Renal cortical epithelial cell (primary cell): ENCODE measurements around the gene LRRC59. TPM values are rescaled to one million over a fixed set of nuclear protein-coding genes. Genes with fewer than 3 reads are reported as not detected.
"Not testable (repeated sequence)": the region's sequence is repeated elsewhere in the genome, so short reads cannot be mapped to it uniquely, and the experiment has no call there.

Experiments
- DNase-seq: peaks from one replicate; pipeline ENCODE4 v3.0.0-alpha.2; 2011; ENCODE audit warnings: low read depth
- total RNA-seq: library from RNA; depleted of rRNA; stranded (reverse); fragments of >200 nt; gene quantifications from 2 replicates; pipeline ENCODE4 v1.2.3, GENCODE V29; 2014

LRRC59 gene
- total RNA-seq, 1 donor from 2014 or later: 141 TPM

DNA sequence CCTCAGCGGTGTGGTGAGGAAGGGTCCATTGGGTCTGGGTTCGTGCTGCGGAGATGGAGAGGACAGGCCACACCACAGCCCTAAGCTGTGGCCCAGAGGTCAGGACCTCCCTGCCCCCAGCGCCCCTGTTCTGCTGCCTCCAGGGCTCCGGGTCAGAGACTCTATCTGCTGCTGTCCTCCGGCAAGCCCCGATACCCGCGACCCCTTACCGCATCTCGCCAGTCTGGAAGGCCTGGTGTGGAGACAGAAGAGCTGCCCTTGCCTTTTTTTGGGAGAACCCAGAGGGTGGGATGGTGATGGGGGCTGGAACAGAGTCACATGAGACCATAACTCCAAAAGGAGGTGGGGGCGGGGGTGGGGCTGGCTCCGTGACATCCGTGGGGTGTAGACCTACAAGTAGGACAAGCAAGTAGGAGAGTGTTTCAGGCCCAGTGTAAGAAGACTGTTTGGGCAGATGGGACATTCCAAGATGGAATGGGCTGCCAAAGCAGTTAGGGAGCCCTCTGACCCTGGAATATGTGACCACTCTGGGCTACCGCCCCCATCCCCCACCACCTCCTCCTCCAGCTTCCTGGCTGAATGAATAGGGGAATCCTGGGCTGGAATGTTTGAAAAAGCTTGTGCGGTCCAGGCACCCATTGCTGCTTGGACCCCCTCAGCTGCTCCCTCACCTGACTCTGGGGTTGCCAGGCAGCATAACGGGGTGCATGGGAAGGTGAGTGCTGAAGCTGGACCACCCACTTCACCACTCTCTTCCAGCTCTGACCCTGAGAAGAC is 50.0 kb downstream of the LRRC59 start:
- no peak for DNase-seq

DNA sequence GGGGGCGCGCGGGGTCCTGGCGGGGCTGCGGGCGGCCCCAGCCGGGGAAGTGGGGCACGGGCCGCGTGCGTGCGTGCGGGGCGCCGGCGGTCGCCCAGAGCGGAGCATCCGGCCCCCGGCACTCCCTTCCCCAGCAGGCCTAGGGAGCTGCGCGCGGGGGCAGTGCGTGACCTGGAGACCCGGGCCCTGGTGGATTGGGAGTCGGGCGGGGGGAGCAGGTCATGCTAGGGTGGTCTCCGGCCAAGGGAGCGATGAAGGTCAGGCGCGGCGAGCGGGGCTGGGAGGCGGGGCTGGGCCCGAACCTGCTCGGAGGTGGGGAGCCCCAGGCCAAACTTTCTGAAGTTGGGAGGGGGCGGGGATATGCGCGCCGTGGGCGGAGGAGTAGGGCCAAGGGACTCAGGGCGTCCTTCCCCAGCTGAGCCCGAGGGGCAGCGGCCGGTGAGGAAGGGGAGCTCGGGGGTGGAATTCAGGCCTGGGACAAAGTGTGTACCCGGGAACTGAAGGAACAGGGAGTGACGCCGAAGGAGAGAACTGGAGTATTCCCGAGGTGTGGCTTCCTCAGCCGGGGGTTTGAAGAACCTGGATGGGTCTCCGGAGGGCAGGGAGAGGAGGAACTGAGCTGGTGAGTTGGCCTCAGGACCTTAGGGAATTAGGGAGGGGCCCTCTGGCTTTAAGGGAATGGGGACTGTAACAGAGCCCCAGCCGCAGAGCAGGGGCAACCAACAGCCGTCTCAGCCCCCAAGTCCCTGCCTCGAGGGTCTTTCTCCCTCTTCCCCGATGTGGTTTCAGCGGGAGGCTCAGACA is 50.8 kb downstream of the LRRC59 start:
- DNase-seq: no peak

DNA sequence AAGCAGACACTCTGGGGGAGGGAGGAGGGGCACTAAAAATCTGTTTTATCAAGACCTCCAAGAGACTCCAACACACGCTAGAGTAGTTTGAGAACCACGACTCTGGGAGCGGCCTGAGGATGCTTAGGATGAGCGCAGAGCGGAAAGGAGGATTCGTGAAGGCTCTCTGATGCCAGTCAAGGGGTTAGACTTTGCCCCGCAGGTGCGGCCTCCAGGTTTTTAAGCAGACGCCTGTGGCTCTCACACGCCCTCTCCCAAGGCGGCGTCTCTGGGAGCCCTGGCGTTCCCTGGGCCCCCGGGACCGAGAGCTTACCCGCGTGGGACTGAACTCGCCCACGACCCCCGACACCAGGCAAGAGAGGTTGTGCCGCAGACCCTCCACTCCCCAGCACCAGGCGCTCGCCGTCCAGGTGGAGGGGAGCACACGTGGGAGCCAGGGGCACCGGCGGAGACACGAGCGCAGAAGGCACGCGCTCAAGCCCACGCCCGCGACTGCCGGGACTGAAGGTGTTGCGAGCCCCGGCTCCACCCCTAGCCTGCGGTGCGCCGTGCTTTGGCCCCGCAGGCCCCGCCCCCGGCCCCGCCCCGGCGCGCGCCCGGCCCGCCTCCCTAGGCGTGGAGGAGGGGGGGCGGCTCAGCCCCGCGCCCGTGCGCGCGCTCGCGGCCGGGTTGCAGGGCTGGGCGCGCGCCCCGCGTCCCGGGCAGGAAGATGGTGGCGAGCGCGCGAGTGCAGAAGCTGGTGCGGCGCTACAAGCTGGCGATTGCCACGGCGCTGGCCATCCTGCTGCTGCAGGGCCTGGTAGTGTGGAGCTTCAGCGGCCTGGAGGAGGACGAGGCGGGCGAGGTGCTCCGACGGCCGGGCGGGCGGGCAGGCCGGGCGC is 51.7 kb downstream of the LRRC59 start, which contains the start of gene XYLT2:
XYLT2 (plus strand) TSS at position 695 of the 881 bp plus-strand sequence; CDS start at position 710, 15 bp downstream.
- peak; percentile 27 for DNase-seq

- no peak for DNase-seq
These were observed 52.5 kb downstream of the LRRC59 start for GRCh38 chr17:50344731-50345365.

DNA sequence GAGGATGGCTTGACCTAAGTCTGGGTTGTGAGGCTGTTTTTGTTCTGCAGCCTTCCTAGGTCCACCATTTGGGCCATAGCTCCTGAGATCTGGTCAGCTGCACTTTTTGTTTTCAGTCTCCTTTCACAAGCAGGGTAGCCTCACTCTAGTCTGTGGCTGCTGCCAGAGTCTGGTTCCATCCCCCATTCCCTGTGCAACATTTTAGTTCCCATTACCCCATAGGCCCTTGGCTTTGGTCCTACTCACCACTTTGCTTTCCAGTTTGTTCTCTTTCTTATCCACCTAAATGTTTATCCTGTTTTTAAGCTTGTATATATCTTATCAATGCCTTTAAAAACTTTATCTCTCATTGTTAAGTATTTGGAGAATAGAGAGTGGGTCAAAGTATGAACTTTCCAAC is 57.9 kb downstream of the LRRC59 start:
- no peak for DNase-seq

GRCh38 chr17:50338645-50339044 is 58.7 kb downstream of the LRRC59 start:
- DNase-seq: no peak

DNA sequence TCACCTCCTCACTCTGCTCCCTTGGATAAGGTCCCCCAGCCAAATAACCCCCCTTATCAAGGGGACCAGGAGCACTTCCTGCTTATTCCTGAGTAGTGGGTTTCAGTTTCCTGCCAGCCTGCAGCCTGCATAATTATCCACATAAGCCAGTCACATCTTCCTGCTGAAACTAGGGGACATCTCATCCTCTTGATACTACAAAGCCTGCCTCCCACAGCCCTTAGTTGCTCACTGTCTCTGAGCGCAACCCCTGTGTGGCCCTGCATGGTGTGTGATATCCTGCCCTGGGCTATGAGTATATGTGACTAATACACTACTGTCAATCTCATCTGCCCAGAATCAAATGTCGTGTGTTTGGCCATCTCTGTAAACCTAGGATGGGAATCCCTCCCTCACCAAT is 59.4 kb downstream of the LRRC59 start:
- DNase-seq: no peak

- DNase-seq: not testable (repeated sequence)
These were observed 63.8 kb downstream of the LRRC59 start for GRCh38 chr17:50333291-50334057.

DNA sequence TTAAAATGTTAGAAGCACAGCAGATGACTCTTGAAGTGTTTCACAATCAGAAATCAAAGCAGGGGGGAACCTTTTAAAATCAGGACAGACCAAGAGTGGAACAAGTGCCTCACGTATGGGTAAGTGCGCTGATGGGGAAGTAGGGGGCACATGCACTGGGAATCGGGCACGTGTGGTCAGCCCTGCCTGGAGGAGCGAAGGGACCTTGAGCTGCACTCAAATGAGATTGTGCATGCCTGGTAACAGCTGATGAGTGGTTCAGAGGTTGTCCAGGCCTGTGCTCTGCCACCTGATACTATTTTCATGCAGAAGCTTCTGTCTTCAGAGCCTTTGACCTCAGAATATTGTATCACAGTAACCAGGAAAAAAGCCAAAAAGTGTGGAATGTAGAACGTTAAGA is 65.1 kb downstream of the LRRC59 start:
- DNase-seq: no peak

Other genes starting within 250 kb of the LRRC59 start
- 15.8 and 39.9 TPM in 2 replicates for gene PPP1R9B, start 246.8 kb downstream of the LRRC59 start, total RNA-seq
- not detected in 2 replicates for gene SGCA, start 231.5 kb downstream of the LRRC59 start, total RNA-seq
- gene COL1A1, start 195.9 kb downstream of the LRRC59 start, total RNA-seq: 65.6 and 141 TPM in 2 replicates
- 0.87 and 2.3 TPM in 2 replicates for gene TMEM92, start 123.1 kb downstream of the LRRC59 start, total RNA-seq
- gene XYLT2, start 51.4 kb downstream of the LRRC59 start, total RNA-seq: 42.3 and 61.5 TPM in 2 replicates
- 41.8 and 69.3 TPM in 2 replicates for gene MRPL27, start 24.3 kb downstream of the LRRC59 start, total RNA-seq
- gene EME1, start 24.3 kb downstream of the LRRC59 start, total RNA-seq: 0.55 and 5.9 TPM in 2 replicates
- 32.5 and 44.5 TPM in 2 replicates for gene ACSF2, start 28.7 kb upstream of the LRRC59 start, total RNA-seq
- gene CHAD, start 71.4 kb upstream of the LRRC59 start, total RNA-seq: not detected in 2 replicates
- 9.2 and 14.6 TPM in 2 replicates for gene RSAD1, start 81.3 kb upstream of the LRRC59 start, total RNA-seq
- 0.30 TPM in 1 of 2 replicates, not detected in the other for gene MYCBPAP, start 110.9 kb upstream of the LRRC59 start, total RNA-seq
- 0.17 and 0.99 TPM in 2 replicates for gene EPN3, start 135.2 kb upstream of the LRRC59 start, total RNA-seq
- gene SPATA20, start 149.7 kb upstream of the LRRC59 start, total RNA-seq: 59.3 and 62.7 TPM in 2 replicates
- gene CACNA1G, start 163.2 kb upstream of the LRRC59 start, total RNA-seq: 0.10 TPM in 1 of 2 replicates, not detected in the other
- 28.3 and 250 TPM in 2 replicates for gene ABCC3, start 237.4 kb upstream of the LRRC59 start, total RNA-seq